PFSK-1 (cell line): ENCODE results near the gene RARA.

Source experiments
- POLR2AphosphoS5 ChIP-seq: IDR thresholded peaks from 2 replicates; pipeline ENCODE4 v1.6.1; 2012; ENCODE audit warnings: low read depth, mild to moderate bottlenecking, control low read depth, low read length, moderate library complexity
- TF ChIP-seq, protein P1 (sequence below), 2 experiments: IDR thresholded peaks; 2 replicates each; pipeline versions ENCODE4 v1.6.1 to v1.8.0; 2011 to 2012; ENCODE audit warnings: low read depth in 2 of 2, low read length in 2 of 2, control low read depth in 1 of 2, inconsistent platforms in 1 of 2, mild to moderate bottlenecking in 1 of 2, moderate library complexity in 1 of 2; ENCODE audit not compliant: insufficient read depth in 1 of 2

DNA sequence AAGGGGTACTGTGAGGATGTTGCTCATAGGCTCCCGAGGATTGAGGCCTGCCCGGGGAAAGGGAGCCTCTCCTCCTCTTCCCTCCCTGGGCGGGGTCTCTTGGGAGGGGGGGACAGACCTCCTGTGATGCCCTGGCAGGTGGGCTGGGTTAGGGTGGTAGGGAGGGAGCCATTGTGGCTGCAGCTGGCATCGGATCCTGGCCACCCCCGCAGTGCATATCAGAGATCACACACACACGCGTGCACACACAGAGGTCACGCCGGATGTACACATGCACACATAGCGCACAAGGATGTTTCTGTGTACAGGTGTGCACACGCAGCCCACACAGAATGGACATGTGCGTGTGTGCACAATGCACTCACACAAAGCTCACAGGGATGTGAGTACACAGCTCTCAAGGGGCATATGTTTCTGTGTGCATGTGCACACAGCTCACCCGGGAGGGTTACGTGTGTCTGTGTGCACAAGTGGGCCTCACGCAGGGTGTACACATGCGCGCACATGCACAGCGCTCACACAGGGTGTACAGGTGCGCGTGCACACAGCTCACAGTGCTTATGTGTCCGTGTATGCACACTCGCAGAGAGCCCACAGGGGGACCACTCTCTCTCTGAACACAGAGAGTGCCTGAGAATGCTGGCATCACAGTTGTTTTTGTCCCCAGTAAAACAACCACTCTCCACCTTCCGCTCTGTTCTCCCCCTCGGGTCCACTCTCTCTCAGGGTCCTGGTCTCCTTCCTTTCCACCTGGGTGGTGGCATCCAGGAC lies 53.1 kb downstream of the RARA start:
- TF ChIP-seq POLR2AphosphoS5 = no peak
- TF ChIP-seq, protein P1, sequence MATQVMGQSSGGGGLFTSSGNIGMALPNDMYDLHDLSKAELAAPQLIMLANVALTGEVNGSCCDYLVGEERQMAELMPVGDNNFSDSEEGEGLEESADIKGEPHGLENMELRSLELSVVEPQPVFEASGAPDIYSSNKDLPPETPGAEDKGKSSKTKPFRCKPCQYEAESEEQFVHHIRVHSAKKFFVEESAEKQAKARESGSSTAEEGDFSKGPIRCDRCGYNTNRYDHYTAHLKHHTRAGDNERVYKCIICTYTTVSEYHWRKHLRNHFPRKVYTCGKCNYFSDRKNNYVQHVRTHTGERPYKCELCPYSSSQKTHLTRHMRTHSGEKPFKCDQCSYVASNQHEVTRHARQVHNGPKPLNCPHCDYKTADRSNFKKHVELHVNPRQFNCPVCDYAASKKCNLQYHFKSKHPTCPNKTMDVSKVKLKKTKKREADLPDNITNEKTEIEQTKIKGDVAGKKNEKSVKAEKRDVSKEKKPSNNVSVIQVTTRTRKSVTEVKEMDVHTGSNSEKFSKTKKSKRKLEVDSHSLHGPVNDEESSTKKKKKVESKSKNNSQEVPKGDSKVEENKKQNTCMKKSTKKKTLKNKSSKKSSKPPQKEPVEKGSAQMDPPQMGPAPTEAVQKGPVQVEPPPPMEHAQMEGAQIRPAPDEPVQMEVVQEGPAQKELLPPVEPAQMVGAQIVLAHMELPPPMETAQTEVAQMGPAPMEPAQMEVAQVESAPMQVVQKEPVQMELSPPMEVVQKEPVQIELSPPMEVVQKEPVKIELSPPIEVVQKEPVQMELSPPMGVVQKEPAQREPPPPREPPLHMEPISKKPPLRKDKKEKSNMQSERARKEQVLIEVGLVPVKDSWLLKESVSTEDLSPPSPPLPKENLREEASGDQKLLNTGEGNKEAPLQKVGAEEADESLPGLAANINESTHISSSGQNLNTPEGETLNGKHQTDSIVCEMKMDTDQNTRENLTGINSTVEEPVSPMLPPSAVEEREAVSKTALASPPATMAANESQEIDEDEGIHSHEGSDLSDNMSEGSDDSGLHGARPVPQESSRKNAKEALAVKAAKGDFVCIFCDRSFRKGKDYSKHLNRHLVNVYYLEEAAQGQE (IDR thresholded peaks at IDR 0.05; ENCODE audit: insufficient read depth in 1 of 2, low read depth in 2 of 2, low read length in 2 of 2) = no peak
